HEK293 (cell line): ENCODE data around the gene CDK6.

Experiments
- EGR2 ChIP-seq: fragments of 450-650 bp; formaldehyde crosslinking; IDR thresholded peaks from 2 replicates; pipeline ENCODE4 v1.5.1; 2016; ENCODE audit warnings: low read depth, missing biosample characterization, missing genetic modification characterization
- GFI1B ChIP-seq: fragments of 450-650 bp; formaldehyde crosslinking; IDR thresholded peaks from 2 replicates; pipeline ENCODE4 v1.5.1; 2016; ENCODE audit warnings: missing biosample characterization, missing genetic modification characterization
- MZF1 ChIP-seq: fragments of 450-650 bp; formaldehyde crosslinking; IDR thresholded peaks from 2 replicates; pipeline ENCODE4 v1.5.1; 2017; ENCODE audit warnings: missing biosample characterization, missing genetic modification characterization, borderline replicate concordance
- PATZ1 ChIP-seq: fragments of 450-650 bp; formaldehyde crosslinking; IDR thresholded peaks from 2 replicates; pipeline ENCODE4 v1.5.1; 2016; ENCODE audit warnings: missing biosample characterization, missing genetic modification characterization
- RBAK ChIP-seq: fragments of 450-650 bp; formaldehyde crosslinking; IDR thresholded peaks from 2 replicates; pipeline ENCODE4 v1.5.1; 2016; ENCODE audit warnings: missing biosample characterization, missing genetic modification characterization
- TRIM28 ChIP-seq: IDR thresholded peaks from 2 replicates; pipeline ENCODE4 v1.6.1; 2011; ENCODE audit warnings: low read length, control low read depth, borderline replicate concordance
- ZBTB11 ChIP-seq: fragments of 450-650 bp; formaldehyde crosslinking; conservative IDR thresholded peaks from 2 replicates; pipeline ENCODE4 v1.5.1; 2016; ENCODE audit warnings: low read depth, missing biosample characterization, missing genetic modification characterization
- ZBTB6 ChIP-seq: fragments of 450-650 bp; formaldehyde crosslinking; IDR thresholded peaks from 2 replicates; pipeline ENCODE4 v1.5.1; 2017; ENCODE audit warnings: missing biosample characterization, missing genetic modification characterization
- ZEB2 ChIP-seq: fragments of 450-650 bp; formaldehyde crosslinking; IDR thresholded peaks from 2 replicates; pipeline ENCODE4 v1.5.1; 2016; ENCODE audit warnings: missing biosample characterization, missing genetic modification characterization
- ZFP69B ChIP-seq: fragments of 450-650 bp; formaldehyde crosslinking; IDR thresholded peaks from 2 replicates; pipeline ENCODE4 v1.5.1; 2016; ENCODE audit warnings: missing biosample characterization, missing genetic modification characterization
- ZNF174 ChIP-seq: fragments of 450-650 bp; formaldehyde crosslinking; IDR thresholded peaks from 2 replicates; pipeline ENCODE4 v1.5.0; 2017; ENCODE audit warnings: missing biosample characterization, mild to moderate bottlenecking, missing genetic modification characterization
- ZNF214 ChIP-seq: fragments of 450-650 bp; formaldehyde crosslinking; IDR thresholded peaks from 2 replicates; pipeline ENCODE4 v1.5.1; 2017; ENCODE audit warnings: missing biosample characterization, mild to moderate bottlenecking, missing genetic modification characterization, borderline replicate concordance
- ZNF239 ChIP-seq: fragments of 450-650 bp; formaldehyde crosslinking; IDR thresholded peaks from 2 replicates; pipeline ENCODE4 v1.5.1; 2016; ENCODE audit warnings: missing biosample characterization, missing genetic modification characterization
- ZNF274 ChIP-seq, 2 experiments: fragments of 200-500 bp in 1 of 2; fragments of 450-650 bp in 1 of 2; sonication (Bioruptor generic) in 1 of 2; formaldehyde crosslinking in 1 of 2; IDR thresholded peaks; 2 replicates each; pipeline versions ENCODE4 v1.5.1 to v1.6.1; 2014 to 2016; ENCODE audit warnings: borderline replicate concordance in 1 of 2, inconsistent platforms in 1 of 2, low read length in 1 of 2, missing biosample characterization in 1 of 2, missing genetic modification characterization in 1 of 2
- ZNF280C ChIP-seq: fragments of 450-650 bp; formaldehyde crosslinking; IDR thresholded peaks from 2 replicates; pipeline ENCODE4 v1.5.1; 2016; ENCODE audit warnings: missing biosample characterization, missing genetic modification characterization
- ZNF37A ChIP-seq: fragments of 450-650 bp; IDR thresholded peaks from 2 replicates; pipeline ENCODE4 v1.5.1; 2018; ENCODE audit warnings: missing biosample characterization, missing genetic modification characterization
- ZNF394 ChIP-seq: fragments of 450-650 bp; formaldehyde crosslinking; IDR thresholded peaks from 2 replicates; pipeline ENCODE4 v1.5.1; 2016; ENCODE audit warnings: missing biosample characterization, missing genetic modification characterization, mild to moderate bottlenecking, moderate library complexity, borderline replicate concordance
- ZNF510 ChIP-seq: fragments of 450-650 bp; formaldehyde crosslinking; IDR thresholded peaks from 2 replicates; pipeline ENCODE4 v1.5.1; 2018; ENCODE audit warnings: mild to moderate bottlenecking, missing genetic modification characterization, missing biosample characterization; ENCODE audit not compliant: insufficient replicate concordance
- ZNF529 ChIP-seq: fragments of 450-650 bp; formaldehyde crosslinking; IDR thresholded peaks from 2 replicates; pipeline ENCODE4 v1.5.1; 2017; ENCODE audit warnings: missing genetic modification characterization, missing biosample characterization; ENCODE audit not compliant: insufficient replicate concordance
- ZNF549 ChIP-seq: fragments of 450-650 bp; IDR thresholded peaks from 2 replicates; pipeline ENCODE4 v1.5.1; 2018; ENCODE audit warnings: missing biosample characterization, missing genetic modification characterization, mild to moderate bottlenecking, inconsistent platforms, moderate library complexity
- ZNF561 ChIP-seq: fragments of 450-650 bp; IDR thresholded peaks from 2 replicates; pipeline ENCODE4 v1.5.1; 2018; ENCODE audit warnings: missing biosample characterization, missing genetic modification characterization, borderline replicate concordance
- ZNF654 ChIP-seq: fragments of 450-650 bp; formaldehyde crosslinking; IDR thresholded peaks from 2 replicates; pipeline ENCODE4 v1.5.1; 2016; ENCODE audit warnings: low read depth, missing biosample characterization, missing genetic modification characterization
- ZNF658 ChIP-seq: fragments of 450-650 bp; formaldehyde crosslinking; IDR thresholded peaks from 2 replicates; pipeline ENCODE4; 2016; ENCODE audit warnings: missing biosample characterization, missing genetic modification characterization
- ZNF692 ChIP-seq: fragments of 450-650 bp; formaldehyde crosslinking; IDR thresholded peaks from 2 replicates; pipeline ENCODE4 v1.5.1; 2016; ENCODE audit warnings: missing biosample characterization, missing genetic modification characterization
- ZNF747 ChIP-seq: fragments of 450-650 bp; formaldehyde crosslinking; IDR thresholded peaks from 2 replicates; pipeline ENCODE4 v1.5.1; 2016; ENCODE audit warnings: missing biosample characterization, missing genetic modification characterization
- ZNF776 ChIP-seq: fragments of 450-650 bp; formaldehyde crosslinking; IDR thresholded peaks from 2 replicates; pipeline ENCODE4 v1.5.0; 2017; ENCODE audit warnings: missing biosample characterization, missing genetic modification characterization, borderline replicate concordance
- ZNF785 ChIP-seq: fragments of 450-650 bp; formaldehyde crosslinking; IDR thresholded peaks from 2 replicates; pipeline ENCODE4 v1.5.1; 2016; ENCODE audit warnings: missing biosample characterization, missing genetic modification characterization
- ZSCAN4 ChIP-seq: fragments of 450-650 bp; formaldehyde crosslinking; IDR thresholded peaks from 2 replicates; pipeline ENCODE4 v1.5.1; 2017; ENCODE audit warnings: missing biosample characterization, missing genetic modification characterization

Gene CDK6

GRCh38 chr7:92835261-92835850 is 1.0 kb downstream of the CDK6 start (continued):
- no peak for TF ChIP-seq ZNF785 (tag by site-specific recombination)
- no peak for TF ChIP-seq MZF1
- TF ChIP-seq ZNF214 (tag by site-specific recombination), result no peak
- TF ChIP-seq ZBTB11 (tag by site-specific recombination), result no peak
- TF ChIP-seq ZBTB6 (tag by site-specific recombination), result no peak
- TF ChIP-seq ZNF658, result no peak
- TF ChIP-seq RBAK (tag by site-specific recombination), result no peak
- TF ChIP-seq ZFP69B (tag by site-specific recombination), result no peak
- TF ChIP-seq ZNF510 (tag by site-specific recombination), result no peak
- TF ChIP-seq GFI1B (tag by site-specific recombination), result no peak
- no peak for TF ChIP-seq ZNF37A
- TF ChIP-seq ZNF394, result no peak
- TF ChIP-seq ZNF274 (IDR thresholded peaks at IDR 0.05; ENCODE audit: low read length), result no peak
- TF ChIP-seq ZNF274 (tag by site-specific recombination; IDR thresholded peaks at IDR 0.05; ENCODE audit: borderline replicate concordance), result no peak
- no peak for TF ChIP-seq ZNF561
- no peak for TF ChIP-seq ZNF174
- TF ChIP-seq ZNF747 (tag by site-specific recombination), result no peak
- TF ChIP-seq ZNF654 (tag by site-specific recombination), result no peak
- TF ChIP-seq ZSCAN4 (tag by site-specific recombination), result peak; percentile 39; the same call in 1 of the 2 replicates
- peak; percentile 49 for TF ChIP-seq EGR2 (tag by site-specific recombination)
- peak; percentile 78 for TF ChIP-seq PATZ1
- no peak for TF ChIP-seq ZNF280C
- TF ChIP-seq ZNF692, result no peak
- TF ChIP-seq ZEB2 (tag by site-specific recombination), result peak; percentile 80
- TF ChIP-seq ZNF529 (tag by site-specific recombination), result no peak
- TF ChIP-seq ZNF239 (tag by site-specific recombination), result no peak
- no peak for TF ChIP-seq TRIM28
- TF ChIP-seq ZNF776, result no peak
- no peak for TF ChIP-seq ZNF549 (tag by site-specific recombination)
